NCI-H2171 treated with DMSO at 0.1 percent for 48 hours (cell line): ENCODE results near the gene COPZ1.
"Not testable (repeated sequence)": the region's sequence is repeated elsewhere in the genome, so short reads cannot be mapped to it uniquely, and the experiment has no call there.

Experiments
- DNase-seq: peaks from one replicate; lab custom pipeline; 2025; lab: John Stamatoyannopoulos, UW

The COPZ1 gene

DNA sequence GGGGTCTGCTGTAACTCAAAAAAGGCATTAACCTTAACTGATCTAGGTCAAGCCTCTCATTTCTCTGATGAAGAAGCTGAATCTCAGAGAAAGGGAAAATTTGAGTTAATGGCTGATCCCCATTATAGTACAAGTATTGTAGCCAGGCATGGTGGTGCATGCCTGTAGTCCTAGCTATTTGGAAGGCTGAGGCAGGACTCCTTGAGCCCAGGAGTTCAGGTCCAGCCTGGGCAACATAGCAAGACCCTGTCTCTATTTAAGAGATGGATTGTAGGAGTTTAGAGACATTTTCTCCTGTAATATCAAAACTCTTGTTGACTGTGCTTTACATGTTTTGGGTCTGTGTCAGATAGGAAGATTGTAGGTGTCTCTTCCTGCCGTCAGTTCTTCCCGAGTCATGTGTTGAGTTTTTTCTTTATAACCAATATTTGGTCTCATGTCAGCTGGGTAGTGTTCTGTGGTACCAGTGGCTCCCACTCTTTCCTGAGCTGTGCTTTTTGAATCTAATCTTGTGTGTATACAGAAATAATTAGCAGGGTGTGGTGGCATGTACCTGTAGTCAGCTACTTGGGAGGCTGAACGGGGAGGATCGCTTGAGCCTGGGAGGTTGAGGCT, 8.6 kb downstream of the COPZ1 start:
- DNase-seq = no peak

DNA sequence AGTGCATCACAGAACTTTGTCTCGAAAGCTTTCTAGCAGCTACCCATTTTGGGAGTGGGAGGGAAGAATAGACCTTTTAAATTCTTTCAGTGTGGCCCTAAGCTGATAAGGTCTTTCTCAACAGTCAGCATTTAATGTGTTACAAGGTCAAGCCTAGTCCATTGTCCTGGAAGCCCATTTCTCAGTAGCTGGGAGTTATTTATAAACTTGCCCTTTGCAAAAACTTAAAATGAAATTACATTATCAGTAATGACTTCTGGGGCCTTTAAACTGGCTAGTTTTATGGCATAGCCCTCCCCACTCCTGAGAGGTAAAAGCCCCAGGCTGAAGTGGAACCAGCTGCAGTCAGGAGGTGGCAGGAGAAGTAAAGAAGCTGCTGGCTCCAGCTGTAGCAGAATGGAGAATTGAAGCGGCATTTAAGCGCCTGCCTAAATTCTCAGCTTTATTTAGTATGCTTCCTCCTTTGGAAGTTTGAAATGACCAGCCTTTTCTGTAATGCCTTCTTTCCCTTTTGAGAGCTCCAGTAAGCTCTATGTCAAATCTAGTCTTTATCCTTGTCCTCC, 12.4 kb downstream of the COPZ1 start:
- DNase-seq = no peak

DNA sequence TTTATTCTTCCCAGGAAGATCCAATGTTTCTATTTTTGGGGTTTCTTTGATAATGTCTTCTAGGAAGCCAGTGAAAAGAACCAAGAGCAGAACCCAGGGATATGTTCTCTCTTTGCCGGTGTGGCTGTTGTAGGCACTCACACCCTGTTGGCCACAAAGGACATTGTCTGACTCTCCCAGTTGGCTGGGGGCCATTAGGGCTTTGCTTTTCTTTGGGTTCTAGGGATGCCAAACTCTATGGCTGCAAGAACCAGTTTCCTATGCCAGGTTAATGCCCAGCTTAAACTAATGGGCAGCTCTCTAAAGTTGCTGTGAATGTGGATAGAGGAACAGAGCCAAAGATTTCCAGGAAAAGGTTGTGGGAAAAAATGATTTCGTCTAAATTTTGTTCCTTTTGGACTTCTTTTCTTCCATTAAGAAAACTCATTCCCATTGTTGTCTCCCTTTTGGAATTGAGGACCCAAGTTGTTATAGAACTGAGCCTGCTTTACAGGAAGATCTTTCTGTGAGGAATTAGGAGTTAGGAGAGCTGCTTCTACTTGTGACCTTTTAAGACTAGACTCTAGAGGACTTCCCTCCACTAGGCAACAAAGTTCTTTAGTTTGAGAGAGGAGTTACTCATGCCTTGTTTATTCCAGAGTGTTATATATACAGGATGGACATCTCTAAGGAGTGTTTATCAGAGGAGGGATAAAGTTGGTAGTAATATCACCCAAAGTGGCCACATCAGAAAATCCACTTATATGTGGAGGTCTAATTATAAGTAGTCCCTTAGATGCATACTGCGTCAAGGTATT, 13.1 kb downstream of the COPZ1 start:
- no peak for DNase-seq

DNA sequence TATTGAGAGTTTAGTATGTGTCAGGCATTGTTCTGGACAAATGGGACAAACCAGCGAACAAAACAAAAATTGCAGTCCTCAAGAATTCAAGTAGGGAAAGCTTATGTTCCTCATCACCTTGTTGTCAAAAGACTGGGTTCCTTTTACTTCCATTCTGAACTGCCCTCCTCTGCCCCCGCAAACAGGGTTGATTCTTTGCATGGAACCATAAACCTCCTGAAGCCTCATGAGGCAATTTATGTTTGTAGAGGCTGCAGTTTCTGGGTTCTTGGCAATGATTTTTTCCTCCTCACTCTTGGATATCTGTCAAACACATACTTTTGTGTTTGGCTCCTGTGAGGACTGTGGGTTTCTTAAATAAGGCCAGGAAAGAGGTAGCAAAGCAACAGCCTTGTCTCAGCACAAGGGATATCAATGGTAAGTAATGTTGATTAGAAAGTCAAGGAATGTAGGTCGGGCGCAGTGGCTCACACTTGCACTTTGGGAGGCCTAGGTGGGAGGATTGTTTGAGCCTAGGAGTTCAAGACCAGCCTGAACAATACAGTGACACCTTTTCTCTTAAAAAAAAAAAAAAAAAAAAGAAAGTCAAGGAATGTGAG, 13.9 kb downstream of the COPZ1 start:
- no peak for DNase-seq

DNA sequence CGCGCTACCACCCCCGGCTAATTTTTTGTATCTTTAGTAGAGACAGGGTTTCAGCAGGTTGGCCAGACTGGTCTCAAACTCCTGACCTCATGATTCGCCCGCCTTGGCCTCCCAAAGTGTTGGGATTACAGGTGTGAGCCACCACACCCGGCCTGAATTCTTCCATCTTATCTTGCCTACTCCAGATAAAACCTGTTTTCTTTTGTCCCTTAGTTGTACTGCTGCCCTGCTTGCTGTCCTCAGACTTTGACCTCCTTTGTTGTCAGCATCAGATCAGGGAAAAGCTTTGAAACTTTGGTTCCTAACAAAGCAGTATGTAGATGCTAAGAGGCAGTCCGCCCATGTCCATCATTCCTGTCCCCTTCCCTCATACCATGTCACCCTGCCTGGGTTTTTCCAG, 15.9 kb downstream of the COPZ1 start:
- no peak for DNase-seq

DNA sequence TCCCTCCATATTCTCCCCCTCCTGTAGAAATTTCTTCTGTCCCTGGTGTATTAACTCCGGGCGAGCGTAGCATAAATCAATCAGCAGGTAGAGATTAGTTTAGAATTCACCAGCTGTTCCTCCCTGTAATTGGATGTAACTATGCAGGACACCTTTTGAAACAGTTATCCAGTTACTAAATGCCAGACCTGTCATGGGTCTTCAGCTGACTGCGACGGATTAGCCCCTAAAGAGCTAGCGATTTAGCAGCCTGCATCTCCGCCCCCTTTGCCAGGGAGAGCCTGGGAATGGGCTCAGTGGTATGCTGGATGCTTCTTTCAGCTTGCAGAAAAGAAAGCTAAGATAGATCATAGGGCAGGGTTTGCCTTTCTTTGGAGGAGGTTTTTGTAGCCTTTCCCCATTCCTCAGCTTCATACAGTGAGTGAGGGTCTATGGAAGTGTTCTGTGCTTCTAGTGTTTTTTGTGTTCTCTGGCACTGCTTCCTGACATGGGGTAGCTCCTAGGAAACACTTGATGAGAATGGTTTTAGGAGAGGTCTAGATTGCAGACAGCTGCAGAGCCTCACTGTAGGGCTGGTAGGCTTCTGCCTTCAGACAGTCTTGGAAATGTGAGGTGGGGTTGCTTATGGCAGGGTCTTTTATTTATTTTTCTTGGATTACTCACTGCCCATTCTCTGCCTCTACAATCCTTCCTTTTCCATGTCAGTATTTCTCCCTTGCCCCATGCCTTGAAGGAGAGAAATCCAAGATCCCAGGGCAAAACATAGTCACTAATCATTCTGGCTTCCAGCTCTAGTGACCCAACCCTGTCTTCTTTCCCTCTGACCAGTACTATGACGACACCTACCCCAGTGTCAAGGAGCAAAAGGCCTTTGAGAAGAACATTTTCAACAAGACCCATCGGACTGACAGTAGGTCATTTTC, 16.7 kb downstream of the COPZ1 start:
- DNase-seq = peak; percentile 88

DNA sequence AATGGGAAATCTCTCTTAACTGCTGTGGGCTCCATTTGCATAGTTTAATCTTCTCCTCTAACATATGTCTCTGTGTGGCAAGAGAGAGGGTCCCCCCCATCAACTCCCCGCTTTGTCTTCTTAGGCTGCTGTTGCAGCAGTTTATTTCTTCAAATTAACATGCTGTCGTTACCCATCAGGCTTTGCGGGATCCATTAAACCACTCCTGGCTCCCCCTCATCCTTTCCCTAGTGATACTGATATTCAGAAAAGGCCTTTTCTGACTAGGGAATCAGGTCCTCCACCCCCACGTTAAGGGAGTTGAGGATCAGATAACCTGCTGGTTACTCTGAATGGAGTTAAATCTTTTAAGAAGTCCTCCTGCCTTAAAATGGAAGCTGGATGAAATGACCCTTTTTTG, 24.1 kb downstream of the COPZ1 start:
- DNase-seq = no peak

DNA sequence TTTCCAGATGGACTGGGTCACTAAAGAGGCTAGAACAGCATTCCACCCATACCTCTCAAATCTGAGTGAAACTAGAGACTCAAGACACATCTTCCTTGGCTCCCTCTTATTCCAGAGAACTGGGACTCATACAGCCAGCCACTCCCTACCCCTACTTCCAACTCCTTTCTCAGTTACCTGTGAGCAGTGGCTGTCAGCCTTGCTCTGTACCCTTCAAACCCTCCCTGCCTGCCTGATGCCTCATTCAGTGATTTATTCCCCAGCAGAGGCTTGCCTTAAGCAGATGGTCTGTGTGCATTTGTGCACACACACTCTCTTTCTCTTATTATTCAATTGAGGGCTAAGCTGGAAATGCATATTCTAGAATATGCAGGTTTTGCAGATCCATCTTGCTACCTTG, 24.7 kb downstream of the COPZ1 start:
- peak; percentile 23 for DNase-seq

DNA sequence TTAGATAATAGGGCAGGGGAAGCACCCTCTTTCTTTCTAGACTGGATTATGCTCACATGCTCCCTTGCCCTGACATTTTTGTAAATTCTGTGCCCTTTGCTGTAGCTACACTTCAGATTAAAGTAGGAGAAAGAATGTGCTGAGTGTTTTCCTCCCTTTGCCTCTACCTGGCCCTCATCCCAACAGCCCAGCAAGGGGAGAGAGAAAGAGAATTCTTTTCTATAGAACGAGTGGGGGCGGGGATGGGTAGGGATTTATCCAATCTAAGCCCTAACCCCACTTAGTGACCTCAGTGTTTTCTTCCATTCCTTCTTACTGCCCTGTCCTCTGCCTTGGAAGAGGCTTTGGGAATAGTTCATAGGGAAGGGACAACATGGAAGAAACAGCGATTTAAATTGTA, 25.8 kb downstream of the COPZ1 start:
- no peak for DNase-seq

DNA sequence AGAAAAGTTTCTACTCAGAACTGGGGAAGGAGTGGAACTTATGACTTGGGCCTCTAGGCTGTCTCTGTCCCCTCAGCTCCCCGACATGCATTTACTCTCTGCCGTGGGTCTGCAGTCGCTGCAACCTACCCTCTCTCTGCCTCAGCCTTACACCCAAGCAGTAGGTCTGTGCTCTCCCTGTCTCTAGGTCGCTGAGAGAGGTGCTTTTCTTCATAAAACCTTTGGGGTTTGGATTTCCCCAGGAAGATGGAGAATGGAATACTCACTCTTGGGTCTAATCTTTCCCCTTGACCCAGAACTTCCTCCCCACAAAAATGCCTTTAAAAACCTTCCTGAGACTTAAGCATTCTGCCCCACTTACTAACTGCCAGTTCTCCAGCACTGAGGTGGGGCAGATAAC, 26.4 kb downstream of the COPZ1 start:
- no peak for DNase-seq

DNA sequence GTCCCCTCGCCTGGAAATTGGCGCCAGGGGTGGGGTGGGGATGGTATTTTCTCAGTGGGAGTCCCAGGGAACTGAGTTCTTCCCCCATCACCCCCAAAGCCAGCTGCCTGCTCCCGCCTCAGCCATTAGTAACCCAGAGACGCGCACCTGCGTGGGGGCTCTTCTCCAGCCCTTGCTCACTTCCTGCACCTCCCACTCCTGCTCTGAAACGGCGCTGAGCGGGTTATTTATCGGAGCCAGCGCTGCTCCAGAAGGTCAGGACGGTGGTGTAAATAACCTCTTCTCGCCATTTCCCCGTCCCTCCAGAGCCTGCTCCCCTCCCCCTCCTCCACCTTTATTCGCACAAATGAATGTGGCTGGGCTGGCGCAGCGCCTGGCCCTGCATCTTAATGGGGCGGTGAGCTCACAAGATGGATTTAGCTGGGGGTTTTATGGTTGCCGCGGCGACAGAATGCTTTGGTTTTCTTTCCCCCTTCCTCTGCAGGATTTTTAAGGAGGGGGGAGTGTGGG, 27.1 kb downstream of the COPZ1 start:
- DNase-seq = peak; percentile 75

DNA sequence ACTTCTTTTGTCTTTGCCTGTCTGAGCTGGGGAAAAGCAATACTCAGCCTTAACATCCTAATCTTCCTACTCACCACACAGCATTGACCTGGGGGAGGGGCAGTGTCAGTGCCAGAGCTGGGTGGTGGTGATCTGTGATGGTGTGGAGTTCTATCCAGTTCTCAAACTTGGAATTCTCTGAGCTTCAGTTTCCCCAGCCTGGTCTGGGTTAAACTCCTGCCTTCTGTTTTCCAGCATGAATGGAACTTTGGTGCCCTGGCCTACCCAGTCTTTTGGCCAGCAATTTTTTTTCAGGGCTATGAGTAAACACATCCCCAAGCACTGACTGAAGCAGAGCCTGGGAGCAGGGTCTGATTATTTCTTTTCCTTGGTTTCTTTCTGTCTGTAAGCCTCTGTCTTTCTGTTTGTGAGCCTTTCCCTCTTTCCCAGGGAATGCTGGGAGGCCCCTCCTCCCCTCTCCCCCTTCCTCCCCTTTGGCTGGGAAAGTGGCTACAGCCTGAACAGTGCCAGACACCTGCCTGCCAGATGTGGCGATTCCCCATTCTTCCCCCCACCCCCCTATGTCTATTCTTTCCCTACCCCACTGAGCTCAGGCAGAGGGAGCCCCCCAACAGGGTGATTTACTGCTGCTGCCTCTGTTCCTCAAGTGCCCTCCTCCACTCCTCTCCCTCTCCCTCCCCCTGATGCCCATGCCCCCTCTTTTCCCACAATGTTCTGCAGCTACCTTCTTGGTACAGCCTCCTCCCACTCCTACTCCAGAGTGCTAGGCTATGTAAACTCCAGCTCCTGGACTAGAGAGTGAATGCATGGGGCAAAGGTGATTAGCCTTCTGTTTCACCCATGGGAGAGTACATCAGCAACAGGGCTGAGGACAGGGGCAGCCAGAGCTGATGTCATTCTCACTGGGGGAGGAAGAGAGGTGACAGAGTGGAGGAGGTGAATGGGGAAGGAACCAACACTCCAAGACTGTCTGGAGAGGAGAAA, 28.3 kb downstream of the COPZ1 start:
- peak; percentile 76 for DNase-seq

DNA sequence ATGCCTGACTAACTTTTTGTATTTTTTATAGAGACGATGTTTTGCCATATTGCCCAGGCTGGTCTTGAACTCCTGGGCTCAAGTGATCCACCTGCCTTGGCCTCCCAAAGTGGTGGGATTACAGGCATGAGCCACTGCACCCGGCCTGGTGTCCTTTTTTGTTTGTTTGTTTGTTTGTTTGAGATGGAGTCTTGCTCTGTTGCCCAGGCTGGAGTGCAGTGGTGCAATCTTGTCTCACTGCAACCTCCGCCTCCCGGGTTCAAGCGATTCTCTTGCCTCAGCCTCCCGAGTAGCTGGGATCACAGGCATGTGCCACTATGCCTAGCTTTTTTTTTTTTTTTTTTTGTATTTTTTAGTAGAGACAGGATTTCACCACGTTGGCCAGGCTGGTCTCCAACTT, 29.3 kb downstream of the COPZ1 start:
- not testable (repeated sequence) for DNase-seq

DNA sequence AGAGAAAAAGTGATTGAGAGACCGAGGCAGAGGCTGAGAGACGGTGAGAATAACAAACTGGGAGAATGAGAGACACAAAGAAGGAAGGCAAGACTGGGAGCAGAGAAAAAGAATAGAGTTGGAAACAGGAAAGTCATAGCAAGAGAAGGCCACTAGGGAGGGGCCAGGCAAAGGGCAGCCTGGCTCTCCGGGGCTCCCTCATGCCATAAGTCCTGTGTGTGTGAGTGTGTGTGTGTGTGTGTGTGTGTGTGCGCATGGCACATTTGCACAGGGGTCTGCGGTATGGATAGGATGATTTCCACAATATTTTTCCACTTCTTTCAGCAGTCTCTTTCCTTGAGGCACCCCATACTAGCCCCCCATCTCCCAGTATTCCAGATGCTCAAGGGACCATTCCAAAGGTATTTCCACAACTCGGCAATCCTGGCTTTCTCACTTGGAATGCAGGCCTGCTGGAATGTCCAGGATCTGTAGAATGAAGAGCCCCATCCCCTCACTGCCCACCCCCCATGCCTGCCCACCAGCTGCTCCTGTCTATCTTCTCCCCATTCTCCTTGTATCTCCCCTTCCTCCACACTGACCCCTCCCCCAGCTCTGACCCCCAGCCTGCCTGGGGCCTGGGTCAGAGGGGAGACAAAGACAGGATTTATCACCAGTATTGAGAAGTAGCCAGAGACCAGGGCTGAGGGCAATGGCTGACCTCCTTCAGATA, 30.3 kb downstream of the COPZ1 start:
- DNase-seq = no peak

DNA sequence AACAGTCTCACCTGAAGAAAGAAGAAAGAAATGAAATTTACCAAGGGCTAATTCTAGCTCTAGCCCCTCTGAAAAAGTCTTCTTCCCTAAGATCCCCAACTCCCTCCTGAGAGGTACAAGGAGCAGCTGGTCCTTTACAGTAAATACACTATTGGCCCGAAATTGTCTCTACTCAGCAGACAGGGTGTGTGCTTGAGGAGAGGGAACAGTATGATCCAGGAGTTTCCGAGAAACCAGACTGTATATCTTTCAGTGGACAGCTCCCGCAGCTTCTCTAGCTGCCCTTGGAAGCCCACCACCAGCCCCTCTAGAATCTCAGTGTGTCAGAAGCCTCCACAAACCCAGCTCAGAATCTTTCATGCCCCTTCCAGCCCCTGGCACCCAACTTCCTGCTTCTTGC, 31.3 kb downstream of the COPZ1 start:
- no peak for DNase-seq

DNA sequence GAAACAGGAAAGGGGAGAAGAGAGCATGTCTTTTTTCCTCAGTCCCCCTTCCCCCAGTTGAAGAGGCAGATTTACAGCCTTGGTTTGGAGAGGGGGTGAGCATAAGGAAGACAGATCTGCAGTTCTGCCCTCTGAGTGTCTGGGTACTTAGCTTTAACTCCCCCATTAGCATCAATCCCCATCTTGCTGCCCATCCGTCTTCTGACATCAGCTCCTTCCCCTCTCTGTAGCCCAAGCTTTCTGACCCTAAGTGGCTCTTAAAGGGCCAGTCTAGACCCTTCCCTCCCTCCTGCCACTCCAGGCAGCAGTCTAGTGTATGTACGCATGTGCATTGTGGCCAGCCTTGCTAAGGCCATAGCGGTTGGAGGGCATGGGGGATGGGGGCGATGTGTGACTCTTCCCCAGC, 32.0 kb downstream of the COPZ1 start:
- no peak for DNase-seq

DNA sequence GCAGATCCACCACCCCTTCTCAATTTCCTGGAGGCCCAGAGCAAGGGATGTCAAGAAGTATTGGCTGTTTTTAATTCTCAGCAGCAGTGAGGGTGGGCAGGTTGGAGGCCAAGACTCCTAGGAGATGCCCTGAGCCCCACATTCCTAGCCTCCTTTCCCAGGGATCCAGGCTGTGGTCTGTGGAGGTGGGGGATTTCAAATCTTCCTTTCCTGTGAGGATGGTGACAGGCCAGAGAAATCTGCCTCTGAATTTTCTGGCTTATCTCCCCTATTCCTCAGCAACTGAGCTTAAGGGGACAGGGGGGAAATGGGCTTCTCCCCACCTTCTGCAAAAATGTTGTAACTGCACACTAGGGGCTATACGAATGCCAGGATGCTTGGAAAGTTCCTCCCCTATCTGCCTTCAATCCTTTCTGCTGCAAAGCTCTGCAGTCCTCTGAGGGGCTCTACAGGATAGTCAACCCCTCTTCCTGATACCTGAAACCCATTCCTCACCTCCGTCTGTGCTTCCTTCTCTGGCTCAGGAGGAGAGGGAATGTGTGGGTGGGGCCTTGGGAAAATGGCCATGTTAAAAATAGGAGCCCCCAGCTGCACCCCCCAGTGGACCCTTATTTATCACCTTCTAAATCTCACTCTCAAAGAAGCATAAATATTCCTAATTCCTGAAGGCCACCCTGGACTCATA, 32.7 kb downstream of the COPZ1 start:
- DNase-seq = no peak

DNA sequence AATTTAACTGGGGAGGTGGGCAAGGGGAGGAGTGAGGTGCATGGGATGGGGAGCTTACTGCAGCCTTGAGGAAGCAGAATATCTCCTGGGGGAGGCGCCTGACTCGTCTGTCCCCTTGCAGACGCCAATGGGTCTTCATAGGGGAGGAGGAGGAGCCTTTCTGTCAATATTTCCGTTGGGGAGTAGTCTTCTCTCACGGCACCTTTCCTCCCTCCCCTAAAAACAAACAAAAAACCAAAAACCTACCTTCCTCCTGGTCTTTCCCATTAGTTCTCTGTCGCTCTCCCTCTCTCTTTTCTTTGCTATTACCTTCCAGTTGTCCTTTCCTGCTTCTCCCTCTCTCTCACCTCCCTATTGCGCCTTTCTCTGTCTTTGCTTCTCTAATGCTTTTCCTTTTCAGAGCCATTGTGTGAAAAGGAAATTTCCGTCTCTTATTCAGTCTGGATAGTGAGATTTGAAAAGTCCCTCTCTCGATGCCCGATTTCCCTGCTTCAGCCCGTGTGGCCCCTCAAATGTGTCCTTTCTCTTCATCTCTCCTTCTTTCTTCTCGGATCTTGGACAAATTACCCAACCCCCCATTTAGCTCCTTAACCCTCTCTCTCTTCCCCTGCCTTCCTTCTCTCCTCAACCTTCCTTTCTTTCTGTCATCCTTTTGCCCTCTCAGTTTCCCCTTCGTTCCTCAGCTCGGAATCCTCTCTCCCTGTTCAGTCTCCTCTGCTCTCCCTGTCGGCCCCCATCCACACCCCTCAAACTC, 33.4 kb downstream of the COPZ1 start:
- peak; percentile 43 for DNase-seq
